H1 (cell line): ENCODE measurements around the gene CDH18. TPM values are rescaled to one million over a fixed set of nuclear protein-coding genes. Genes with fewer than 3 reads are reported as not detected.

Experiments used
- JUN ChIP-seq: IDR thresholded peaks from 2 replicates; pipeline ENCODE4 v1.6.1; 2011; ENCODE audit warnings: low read depth, mild to moderate bottlenecking, improper control_type of control experiment, low read length
- TBP ChIP-seq: IDR thresholded peaks from 2 replicates; pipeline ENCODE4 v1.6.1; 2011; ENCODE audit warnings: low read depth, low read length, improper control_type of control experiment
- ZNF274 ChIP-seq: IDR thresholded peaks from 2 replicates; pipeline ENCODE4 v1.7.0; 2012; ENCODE audit warnings: low read length, borderline replicate concordance; ENCODE audit errors: extremely low read depth
- polyA plus RNA-seq, 7 experiments: library from polyadenylated mRNA; depleted of rRNA in 3 of 7; stranded (reverse) in 5 of 7; unstranded in 2 of 7; fragments of >200 nt in 5 of 7; fragments of 200-250 nt in 2 of 7; gene quantifications; 1 replicate in 5 of 7; 2 replicates in 1 of 7; 4 replicates in 1 of 7; pipeline versions ENCODE4 v1.2.1 to v1.2.3, GENCODE V29; 2011 to 2013; ENCODE audit warnings: missing spikeins in 2 of 7, mixed read lengths in 2 of 7
- total RNA-seq: library from RNA; stranded (reverse); fragmentation: NEBNext Ultra II Directional; extraction: Animal tissue kit (Norgen Biotek cat#: 25700); gene quantifications from 2 replicates; pipeline ENCODE4 v1.2.1, GENCODE V29; 2021

The CDH18 gene
- total and polyA plus RNA-seq, 2 of the 8 experiments (the other 6 are each of a cell fraction or from before 2014, with no cell fraction given): 0.30 to 0.32 TPM

DNA sequence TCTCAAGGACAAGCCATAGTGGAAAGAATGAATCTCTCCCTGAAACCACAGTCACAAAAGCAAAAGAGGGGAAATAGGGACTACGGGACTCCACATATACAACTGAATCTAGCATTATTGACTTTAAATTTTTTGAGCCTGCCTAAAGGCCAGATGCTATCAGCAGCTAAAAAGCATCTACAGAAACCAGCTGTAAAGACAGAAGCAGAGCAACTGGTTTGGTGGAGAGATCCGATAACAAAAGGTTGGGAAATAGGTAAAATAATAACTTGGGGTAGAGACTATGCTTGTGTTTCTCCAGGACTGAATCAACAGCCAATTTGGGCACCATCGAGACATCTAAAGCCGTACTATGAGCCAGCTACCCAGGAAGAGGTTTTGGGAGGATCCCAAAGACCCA is 281.2 kb downstream of the CDH18 start (continued):
- TF ChIP-seq ZNF274 (no peak), TBP (no peak), JUN (no peak)
